ENCODE data around the gene LRRC17. TPM values are rescaled to one million over a fixed set of nuclear protein-coding genes. Genes with fewer than 3 reads are reported as not detected.
A peak's percentile ranks its signal among the peaks of the same experiment; 100 is the strongest.

Gene LRRC17, protein sequence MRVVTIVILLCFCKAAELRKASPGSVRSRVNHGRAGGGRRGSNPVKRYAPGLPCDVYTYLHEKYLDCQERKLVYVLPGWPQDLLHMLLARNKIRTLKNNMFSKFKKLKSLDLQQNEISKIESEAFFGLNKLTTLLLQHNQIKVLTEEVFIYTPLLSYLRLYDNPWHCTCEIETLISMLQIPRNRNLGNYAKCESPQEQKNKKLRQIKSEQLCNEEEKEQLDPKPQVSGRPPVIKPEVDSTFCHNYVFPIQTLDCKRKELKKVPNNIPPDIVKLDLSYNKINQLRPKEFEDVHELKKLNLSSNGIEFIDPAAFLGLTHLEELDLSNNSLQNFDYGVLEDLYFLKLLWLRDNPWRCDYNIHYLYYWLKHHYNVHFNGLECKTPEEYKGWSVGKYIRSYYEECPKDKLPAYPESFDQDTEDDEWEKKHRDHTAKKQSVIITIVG
- 10 to 100 TPM; 79.7 to 92.7 (median 86.7) TPM for polyA plus RNA-seq (ENCODE audit: insufficient read length in 3 of 3)

DNA sequence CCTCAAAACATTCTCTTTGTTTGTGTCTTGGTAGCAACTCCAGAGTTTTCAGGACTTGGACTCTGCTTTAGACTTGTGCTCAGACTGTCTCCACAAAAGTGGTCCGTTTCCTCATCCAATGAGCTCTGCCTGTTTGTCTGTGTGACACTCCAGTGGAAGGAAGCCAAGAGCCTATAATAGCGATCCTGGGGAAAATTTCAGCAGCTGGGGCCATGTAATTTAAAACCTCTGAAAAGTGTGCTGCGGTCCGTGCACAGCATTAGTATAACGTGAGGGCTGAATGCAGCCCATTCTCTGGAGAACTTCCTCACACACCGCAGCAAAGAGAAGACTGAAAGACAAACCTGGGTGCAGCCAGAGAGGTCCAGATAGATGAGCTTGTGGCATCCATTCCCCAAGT, at the start of gene LRRC17:
Gene LRRC17, plus strand, starts transcription at position 259 of the 400 bp plus-strand sequence. CDS start 20,914 bp downstream, outside the sequence.
- peak; percentile 75 to 83 (median 78) for DNase-seq (ENCODE audit: low read depth in 3 of 3, low spot score in 2 of 3)

DNA sequence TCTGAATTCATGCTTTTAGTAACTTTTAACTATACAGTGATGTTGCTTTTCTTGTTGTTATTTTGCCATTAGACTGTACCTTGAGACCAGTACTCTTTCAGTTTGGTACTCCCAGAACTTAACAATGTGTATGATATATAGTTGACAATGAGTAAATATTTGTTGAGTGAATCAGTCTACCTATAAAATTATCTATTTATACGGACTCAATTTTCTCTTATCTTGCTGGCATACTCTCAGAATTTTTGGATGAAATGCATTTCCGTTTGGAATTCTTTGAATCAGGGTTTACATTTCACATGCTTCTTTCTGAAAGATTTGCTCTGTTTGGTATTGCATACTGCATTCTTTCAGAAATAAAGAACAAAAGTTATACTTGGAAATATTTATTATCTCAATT, 47.8 kb upstream of the LRRC17 start:
- DNase-seq (ENCODE audit: low read depth in 3 of 3, low spot score in 2 of 3): no peak

DNA sequence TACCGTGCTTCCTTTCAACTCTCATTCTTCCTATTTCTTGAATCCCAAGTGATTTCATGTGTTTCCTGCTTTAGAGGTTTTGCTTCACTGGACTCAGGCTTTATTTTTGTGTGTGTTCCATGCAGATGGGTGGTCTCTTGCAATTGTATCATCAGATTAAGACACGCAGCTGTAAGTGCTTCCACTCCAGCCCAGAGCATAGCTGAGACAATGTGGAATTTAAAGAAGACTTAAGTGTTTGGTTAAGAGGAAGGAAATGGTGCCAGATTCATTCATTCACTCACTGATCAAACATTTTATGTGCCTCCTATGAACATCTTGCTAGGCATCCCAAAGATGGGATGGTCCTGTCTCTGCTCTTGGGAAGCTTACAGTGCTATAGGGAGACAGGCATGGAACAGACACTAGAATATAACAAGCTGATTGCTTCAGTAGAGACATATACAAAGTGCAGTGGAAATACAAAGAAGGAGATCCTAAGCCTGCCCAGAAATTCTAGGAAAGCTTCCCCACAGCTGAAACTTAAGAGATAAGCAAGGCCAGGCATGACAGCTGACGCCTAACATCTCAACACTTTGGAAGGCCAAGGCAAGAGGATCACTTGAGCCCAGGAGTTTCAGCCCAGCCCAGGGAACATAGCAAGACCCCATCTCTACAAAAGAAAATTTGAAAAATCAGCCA, 46.1 kb upstream of the LRRC17 start:
- DNase-seq (ENCODE audit: low read depth in 3 of 3, low spot score in 2 of 3): no peak

DNA sequence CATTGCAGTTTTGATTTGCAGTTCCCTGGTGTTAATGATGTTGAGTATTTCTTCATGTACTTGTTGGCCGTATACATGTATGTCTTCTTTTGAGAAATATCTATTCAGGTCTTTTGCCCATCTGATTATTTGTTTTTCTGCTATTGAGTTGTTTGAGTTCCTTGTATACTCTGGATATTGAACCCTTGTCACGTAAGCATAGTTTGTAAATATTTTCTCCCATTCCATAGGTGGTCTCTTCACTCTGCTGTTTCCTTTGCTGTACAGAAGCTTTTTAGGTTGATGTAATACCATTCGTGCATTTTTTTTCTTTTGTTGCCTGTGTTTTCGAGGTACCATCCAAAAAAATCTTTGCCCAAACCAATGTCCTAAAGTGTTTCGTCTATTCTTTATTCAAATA, 43.6 kb upstream of the LRRC17 start:
- no peak for DNase-seq (ENCODE audit: low read depth in 3 of 3, low spot score in 2 of 3)

DNA sequence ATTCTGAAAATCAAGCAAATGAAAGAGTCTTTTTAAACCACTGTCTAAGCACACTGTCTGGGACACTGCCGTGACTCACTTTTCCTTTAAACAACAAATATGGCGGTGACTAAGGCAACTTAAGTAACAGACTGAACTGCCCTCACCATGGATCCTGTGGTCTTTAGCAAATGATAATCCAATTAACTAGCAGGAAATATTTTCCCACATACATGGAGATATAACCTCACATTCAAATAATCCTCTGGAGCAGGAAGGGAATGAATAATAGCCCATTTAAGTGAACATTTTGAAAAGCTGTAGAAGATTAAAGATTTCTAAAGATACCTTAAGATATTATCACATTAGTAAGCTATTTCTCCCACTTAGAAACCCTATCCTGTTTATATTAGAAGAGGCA, 40.3 kb upstream of the LRRC17 start:
- no peak for DNase-seq (ENCODE audit: low read depth in 3 of 3, low spot score in 2 of 3)

DNA sequence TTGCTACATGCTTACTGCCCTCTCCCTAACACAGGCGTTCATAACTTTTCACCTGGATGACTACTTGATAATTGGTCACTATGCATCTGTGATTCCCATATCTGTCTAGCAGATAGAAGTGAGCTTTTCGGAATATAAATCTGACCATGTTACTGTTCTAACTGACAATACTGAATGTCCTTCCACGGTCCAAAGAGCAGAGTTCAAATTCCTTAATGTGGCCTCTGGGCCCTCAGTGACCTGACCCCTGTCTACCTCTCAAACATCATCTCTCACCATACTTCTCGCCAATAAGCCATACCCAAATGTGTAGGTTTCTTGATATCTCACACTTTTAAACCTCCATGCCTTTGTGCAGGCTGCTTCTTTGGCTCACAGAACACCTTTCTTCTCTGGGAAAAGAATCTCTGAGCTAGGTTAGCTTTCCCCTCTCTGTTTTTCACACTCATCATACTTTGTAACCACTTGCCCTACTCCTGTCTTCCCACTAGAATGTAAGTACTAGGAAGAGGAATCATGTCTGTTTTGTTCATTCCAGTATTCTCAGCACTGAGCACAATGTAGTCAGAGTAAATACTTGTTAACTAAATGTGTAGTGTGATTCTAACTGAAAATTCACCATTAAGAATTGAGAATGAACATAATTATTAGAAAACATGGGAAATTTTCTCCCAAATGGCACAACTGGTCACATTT, 39.2 kb upstream of the LRRC17 start:
- DNase-seq (ENCODE audit: low read depth in 3 of 3, low spot score in 2 of 3): no peak

DNA sequence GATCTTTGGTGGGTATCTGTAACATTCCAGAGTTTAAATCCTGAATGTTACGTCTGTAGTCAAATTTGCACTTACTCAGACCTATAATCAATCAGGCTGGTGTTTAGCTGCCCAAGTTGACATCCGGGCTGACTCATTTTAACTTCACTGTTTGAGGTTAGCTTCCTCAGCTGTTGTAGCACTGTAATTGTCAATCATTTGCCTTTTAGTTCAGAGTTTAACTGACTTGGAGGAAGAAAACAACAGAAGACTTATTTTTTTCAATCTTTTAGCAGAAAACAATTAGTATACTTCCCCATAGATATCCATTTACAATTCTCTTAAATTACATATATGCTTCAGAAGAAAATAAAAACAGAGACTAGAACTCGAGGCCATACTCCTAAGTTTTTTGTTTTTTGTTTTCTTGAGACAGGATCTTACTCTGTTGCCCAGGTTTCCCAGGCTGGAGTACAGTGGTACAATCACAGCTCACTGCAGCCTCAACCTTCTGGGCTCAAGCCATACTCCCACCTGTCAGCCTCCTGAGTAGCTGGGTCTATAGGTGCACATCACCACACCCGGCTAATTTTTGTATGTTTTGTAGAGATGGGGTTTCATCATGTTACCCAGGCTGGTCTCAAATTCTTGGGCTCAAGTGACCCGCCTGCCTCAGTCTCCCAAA, 38.5 kb upstream of the LRRC17 start:
- DNase-seq (ENCODE audit: low read depth in 3 of 3, low spot score in 2 of 3): no peak

DNA sequence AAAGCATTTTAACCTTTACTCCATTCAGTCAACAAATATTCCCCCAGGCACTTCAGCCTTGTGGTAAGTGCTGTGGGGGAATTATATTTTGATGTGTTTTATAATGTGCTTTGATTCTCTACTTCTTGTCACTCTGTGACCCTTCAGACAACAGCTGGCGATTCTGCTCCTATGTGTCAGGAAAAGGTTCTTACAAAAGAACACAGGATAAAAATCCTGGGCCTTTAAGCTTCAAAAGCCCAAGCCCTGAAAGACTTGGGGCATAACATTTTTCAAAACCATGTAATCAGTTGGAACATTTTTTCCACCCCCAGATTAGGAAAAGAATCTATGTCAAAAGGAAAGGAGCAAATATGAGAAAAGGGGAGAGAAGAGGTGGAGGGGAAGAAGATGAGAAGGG, 37.8 kb upstream of the LRRC17 start:
- no peak for DNase-seq (ENCODE audit: low read depth in 3 of 3, low spot score in 2 of 3)

DNA sequence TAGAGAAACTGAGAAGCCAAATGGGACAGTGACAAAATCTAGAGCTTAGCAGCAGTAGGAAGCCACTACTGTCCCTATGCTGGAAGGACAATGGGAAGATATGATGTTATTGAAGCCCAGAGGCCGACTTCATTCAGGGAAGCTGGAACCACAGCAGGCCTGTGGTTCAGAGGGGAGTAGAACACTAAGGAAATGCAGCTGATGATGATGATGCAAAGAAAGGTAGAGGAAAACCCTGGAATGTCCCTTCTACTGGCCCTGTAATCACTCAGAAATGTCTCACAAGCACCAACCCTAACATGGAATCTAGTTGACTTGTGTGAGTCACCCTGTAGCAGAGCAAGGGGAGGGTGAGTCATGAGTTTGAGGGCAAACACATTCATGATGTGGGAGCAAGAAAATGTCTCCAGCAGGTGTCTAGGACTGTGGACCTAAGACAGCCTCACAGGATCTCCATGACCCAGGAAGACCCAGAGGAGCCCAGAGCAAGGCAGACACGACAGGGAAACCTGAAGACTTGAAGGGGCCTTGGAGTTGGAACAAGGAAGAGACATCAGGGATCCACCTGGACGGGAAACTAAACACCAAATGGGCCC, 37.0 kb upstream of the LRRC17 start:
- no peak for DNase-seq (ENCODE audit: low read depth in 3 of 3, low spot score in 2 of 3)

DNA sequence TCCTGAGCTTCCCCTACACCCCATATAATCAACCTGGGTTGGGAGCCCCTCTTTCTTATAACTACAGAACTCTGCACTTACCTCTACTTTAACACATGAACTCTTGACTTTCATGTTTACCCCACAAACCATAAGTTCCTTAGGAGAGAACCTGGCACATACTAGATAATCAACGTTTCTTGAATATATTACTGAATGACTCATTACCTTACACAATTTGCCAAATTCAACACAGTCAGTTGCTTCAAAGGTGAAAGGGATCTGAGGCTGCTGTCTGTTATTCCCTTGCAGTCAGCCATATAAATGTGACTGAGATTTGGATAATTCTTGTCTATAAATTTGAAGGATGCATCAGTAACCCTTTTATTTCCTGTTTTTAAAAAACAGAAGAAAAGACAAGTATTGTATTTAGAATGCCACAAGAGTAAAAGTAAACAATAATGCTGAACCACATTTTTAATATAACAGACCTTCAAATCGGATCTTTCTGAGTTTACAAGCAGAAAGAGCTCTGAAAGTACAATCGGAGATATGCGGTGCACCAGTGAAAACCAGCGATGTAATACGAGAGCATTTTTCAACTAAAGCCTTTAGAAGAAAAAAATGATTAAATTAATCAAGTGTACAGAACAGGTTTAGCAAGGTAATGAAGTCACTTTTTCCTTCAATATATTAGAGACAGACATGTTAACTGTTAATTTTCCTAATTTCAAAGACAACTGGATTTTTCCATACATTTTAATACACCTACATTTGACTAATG, 29.5 kb upstream of the LRRC17 start:
- no peak for DNase-seq (ENCODE audit: low read depth in 3 of 3, low spot score in 2 of 3)

DNA sequence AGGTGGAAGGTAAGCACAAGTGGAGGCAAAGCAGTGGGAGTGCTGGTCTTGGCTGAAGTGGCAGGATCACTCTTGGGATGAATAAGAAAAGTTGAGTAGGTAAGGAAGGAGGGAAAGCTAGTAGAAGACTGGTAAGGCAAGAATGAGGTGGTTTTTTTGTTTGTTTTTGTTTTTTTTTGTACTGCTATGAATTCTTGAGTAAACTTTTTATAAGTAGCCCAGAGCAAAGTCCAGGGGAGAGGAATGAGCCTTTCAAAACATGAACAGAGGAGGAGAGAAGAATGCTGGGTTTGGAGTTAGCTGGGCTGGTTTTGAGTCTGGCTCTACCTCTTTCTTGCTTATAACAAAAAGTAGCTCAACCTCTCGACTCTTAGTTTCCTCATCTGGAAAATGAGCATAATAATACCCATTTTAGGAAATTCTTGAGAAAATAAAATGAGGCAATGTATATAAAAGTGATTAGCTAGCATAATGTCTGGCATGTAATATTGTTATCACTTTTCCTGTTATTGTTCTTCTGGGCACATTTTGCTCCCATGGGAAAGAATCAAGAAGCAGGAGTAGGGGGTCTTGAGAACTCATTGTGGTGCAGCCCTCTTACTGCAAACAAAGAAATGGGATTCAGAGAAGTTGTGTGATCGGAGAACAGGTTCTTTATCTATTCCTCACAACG, 24.1 kb upstream of the LRRC17 start:
- DNase-seq (ENCODE audit: low read depth in 3 of 3, low spot score in 2 of 3): no peak

DNA sequence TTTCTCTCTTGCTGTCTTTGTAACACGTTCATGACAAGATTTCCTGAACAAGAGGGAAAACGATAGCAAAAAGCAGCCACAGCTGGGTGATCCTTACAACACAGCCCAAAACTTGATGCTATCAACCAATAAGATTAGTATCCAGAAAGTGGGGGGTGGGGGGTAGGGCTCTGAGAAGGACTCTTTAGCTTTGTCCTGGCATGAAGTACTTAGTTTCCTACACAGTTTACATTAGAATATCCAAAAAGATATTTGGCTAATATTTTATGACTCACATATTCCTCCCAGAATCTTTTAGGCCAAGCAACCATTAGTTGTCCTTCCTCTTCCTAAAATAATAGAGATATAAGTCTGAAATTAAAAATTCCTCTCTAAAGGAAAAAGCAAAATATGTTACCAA, 22.9 kb upstream of the LRRC17 start:
- no peak for DNase-seq (ENCODE audit: low read depth in 3 of 3, low spot score in 2 of 3)

DNA sequence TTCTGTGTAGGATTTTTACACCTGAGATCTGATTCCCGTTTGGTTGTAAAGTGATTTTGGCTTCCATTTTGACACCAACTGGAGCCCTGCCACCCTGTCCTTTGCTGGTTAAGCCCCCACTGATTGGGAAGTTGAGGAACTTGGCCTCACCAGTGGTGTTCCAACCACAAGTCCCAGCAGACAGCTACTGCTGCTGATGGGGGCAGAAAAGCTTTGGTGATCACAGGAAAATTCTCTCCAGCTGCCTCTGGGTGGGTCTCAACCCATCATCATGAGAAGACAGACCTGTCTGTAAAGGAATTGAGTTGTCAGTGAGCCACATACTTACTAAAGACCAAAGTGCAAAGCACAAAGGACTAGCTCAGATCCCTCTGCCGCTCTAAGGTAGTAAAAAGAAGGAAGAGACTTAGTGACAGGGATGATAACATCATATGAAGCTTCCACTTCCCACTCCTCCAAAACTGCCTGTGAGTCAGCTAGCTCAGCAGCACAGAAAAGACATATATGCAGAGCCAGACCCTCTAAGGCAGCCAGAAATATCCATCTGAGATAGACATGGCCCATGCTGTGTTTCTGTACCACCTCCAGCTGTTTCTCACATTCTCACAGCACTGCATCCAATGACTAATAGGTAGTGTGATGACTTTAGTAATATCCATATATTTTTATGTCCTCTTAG, 22.4 kb upstream of the LRRC17 start:
- DNase-seq (ENCODE audit: low read depth in 3 of 3, low spot score in 2 of 3): no peak

DNA sequence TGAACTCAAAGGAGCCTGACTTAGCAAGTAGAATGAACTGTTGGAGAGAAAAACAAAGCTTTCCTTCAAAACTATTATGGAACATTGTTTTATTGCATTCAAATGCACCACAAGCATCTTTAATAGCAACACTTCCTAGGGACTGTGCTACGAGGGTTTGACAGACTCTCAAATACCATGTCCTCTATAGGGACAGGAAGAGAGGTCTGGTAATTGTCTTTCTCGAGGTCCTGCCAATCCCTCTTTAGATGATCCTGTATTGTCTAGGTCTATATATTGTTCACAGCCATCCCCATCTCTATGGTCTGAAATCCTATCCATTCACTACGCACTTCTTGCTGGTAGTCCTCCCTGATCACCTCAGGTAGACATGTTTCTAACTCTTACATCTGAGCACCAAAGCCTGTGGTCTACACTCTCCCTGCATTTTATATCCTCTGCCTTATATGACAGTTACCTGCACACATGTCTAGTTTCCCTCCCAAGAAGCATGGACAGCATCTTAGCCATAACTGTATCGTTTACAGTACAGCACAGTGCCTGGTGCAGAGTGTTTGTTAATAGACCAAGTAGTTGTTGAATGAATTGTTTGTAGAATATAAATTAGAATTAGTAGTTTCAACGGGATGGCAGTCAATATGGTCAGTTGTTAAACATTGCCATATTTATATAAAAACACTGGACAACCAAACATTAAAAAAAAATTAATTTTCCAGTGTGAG, 21.7 kb upstream of the LRRC17 start:
- DNase-seq (ENCODE audit: low read depth in 3 of 3, low spot score in 2 of 3): no peak

DNA sequence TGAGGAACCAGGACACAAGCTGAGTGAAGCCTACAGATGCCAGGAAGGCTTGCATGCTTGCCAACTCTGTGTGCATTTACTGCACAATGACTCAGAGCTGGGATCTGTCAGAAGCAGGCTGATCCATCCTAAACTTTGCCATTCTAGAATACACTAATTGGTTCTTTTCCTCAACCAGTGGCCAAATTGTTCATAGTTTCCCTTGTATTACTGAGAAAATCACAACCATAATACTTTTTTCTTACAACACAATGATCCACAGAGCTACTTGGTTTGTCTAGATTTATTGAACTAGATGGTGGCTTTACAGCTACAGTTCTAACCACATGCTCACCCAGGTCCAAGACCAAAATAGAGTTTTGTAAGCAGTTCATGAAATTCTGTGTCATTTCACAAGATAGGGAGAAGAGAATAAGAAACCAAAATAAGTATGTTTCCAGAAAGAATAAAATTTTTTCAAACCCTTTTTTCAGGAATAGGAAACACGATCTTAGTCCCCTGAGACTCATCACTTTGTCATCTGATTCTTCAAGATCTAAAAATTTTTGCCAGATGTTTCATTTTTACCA, 21.0 kb upstream of the LRRC17 start:
- no peak for DNase-seq (ENCODE audit: low read depth in 3 of 3, low spot score in 2 of 3)

DNA sequence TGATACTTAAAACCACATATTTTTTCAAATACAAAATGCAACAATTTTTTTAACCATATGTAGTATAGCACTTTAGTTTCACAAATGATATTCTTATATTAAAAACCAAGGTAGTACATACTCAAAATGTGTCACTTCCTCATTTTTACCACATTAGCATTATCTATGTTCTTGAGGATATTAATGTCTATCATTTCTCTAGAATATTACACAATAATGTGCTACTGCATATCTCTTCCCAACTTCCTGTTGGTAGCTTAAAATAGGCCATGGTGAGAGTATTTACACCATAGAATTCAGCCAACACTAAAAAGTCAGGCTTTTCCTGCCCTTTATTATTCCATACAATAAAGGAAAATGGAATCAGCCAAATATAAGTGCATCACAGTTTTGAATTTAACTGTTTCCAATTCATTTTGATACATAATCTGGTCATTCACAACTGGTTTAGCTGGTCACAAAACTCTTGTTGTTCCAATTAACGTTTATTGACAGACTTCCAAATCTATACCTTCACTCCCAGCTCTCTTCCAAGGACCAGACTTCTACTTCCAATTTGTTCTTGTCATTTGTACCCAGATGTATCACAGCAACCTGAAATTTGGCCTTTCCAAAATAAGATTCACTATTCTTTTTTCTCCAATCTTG, 20.0 kb upstream of the LRRC17 start:
- no peak for DNase-seq (ENCODE audit: low read depth in 3 of 3, low spot score in 2 of 3)

DNA sequence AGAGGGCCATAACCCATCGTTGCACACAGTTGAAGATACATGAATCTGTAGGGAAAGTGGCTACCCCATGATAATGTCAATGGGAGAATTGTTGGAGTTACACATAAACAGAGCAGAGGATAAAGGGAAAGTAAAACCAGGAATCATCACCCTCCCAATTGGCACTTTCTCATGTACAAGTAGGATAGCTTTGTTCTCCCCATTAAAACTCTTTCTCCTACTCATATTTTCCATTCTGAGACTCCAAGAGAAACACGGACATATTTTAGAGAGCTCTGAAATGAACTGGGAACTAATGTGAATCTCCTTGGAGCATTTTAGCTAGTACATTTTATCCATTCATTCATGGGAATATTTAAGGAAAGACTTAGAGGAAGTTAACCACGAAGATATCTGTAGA, 17.2 kb upstream of the LRRC17 start:
- DNase-seq (ENCODE audit: low read depth in 3 of 3, low spot score in 2 of 3): no peak
